Measurements from ENCODE around the gene YWHAH. TPM values are rescaled to one million over a fixed set of nuclear protein-coding genes. Genes with fewer than 3 reads are reported as not detected.

YWHAH gene
- polyA plus RNA-seq, 2 of the 4 experiments (the other 2 are of a cell fraction): 91.9 to 137 TPM

DNA sequence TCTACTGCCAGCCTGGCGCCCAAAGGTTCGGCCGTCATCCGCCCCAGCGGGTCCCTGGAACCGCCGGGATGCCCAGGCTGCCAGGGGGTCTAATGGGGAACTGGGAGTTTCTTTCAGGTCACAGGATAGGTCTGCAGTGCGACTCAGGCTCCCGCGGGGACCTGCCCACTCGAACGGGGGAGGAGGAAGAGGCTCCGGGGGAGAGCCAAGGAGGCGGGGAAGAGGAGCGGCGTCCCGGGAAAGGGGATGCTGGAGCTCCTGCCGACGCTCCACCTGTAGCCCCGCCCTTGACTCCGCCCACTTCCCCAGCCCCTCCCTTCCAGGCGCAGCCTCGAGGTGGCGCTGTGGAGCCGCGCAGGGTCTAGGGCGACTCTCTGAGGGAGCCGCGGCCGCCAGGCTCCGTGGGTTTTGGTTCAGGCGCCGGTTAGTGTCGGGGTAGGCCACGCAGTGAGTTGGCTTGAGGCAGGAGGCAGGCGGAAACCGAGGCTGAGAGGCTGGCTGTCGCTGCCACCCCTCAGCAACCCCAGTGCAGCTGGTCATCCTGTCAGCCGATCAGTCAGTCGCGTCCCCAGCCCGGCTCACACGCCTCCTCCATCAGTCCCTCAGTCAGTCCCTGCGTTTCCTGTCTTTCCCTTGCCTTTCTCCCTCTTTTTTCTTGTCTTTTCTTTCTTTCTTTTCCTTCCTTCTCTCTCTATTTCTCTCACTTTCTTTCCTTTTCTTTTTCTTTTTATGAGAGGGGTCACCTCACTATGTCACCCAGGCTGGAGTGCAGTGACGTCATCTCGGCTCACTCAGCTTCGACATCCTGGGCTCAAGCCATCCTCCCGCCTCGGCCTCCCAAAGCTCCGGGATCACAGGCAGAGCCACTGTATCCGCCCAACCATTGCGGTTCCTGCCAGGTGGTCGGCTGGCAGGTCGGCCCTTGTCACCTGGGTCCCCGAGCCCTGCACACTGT lies 26.4 kb downstream of the YWHAH start:
- FAIRE-seq: no peak
- Histone ChIP-seq H3K4me1 (peaks cover 7% of the 10 kb centered on the region; the same call in 1 of the 3 replicates), H3K27ac (peak overlapping the region in 1 of 2 experiments; percentile 71; a peak in 3 of 6 replicates), H3K4me3 (peak overlapping the region; percentile 68), H3K9me3 (no peaks in the 10 kb centered on the region), H3K4me2 (peak overlapping the region; percentile 99)
- POLR2A ChIA-PET: interaction anchor here (0.5 to 1.4 kb wide), 3 partner anchors 185 to 309 kb away, joined by 3 to 7 read pairs (median 3); partner anchors contain the start of gene PISD
- DNase-seq (ENCODE audit: low read depth in 1 of 2, low spot score in 1 of 2): peak; percentile 71 to 75
- CTCF ChIA-PET: interaction anchor here (0.5 to 12.8 kb wide), 67 partner anchors 9 to 651 kb away, joined by 3 to 201 read pairs (median 4); partner anchors contain the start of gene PISD
- TF ChIP-seq, protein P1, sequence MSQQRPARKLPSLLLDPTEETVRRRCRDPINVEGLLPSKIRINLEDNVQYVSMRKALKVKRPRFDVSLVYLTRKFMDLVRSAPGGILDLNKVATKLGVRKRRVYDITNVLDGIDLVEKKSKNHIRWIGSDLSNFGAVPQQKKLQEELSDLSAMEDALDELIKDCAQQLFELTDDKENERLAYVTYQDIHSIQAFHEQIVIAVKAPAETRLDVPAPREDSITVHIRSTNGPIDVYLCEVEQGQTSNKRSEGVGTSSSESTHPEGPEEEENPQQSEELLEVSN (IDR thresholded peaks at IDR 0.05; ENCODE audit: borderline replicate concordance, low read depth): no peak
- TF ChIP-seq KDM5A (IDR thresholded peaks at IDR 0.05) (peak; percentile 37; the same call in 1 of the 2 replicates), POLR2A (IDR thresholded peaks at IDR 0.05; ENCODE audit: low read length) (no peak), RAD21 (conservative IDR thresholded peaks at IDR 0.05 in 1 of 2, IDR thresholded peaks at IDR 0.05 in 1 of 2) (peak; percentile 47 to 60; a peak in 4 of 5 replicates), SMC3 (IDR thresholded peaks at IDR 0.05) (peak; percentile 38; the same call in 2 of the 3 replicates), CTCF (IDR thresholded peaks at IDR 0.05) (peak; percentile 65)
- WGBS (ENCODE audit: missing lambda C conversion rate): 39% methylated on average over 23 of the region's 55 CpGs
- ATAC-seq: peak; percentile 90 to 92

- ATAC-seq: no peak
- no peak for DNase-seq (ENCODE audit: low read depth in 1 of 2, low spot score in 1 of 2)
- 85% methylated on average over 6 of the region's 14 CpGs for WGBS (ENCODE audit: missing lambda C conversion rate)
- TF ChIP-seq FOSB (CRISPR knock-in tag; IDR thresholded peaks at IDR 0.05) (no peak), MAFK (IDR thresholded peaks at IDR 0.05; ENCODE audit: partially characterized antibody) (no peak), CTCF (IDR thresholded peaks at IDR 0.05) (no peak), HOXB13 (CRISPR knock-in tag; IDR thresholded peaks at IDR 0.05; ENCODE audit: low read depth) (no peak), MYC (IDR thresholded peaks at IDR 0.05; ENCODE audit: borderline replicate concordance, low read length) (no peak), MAZ (IDR thresholded peaks at IDR 0.05; ENCODE audit: borderline replicate concordance, low read depth, low read length) (no peak), RARB (CRISPR knock-in tag; IDR thresholded peaks at IDR 0.05) (no peak), HES2 (IDR thresholded peaks at IDR 0.05) (no peak), HOXA7 (CRISPR knock-in tag; IDR thresholded peaks at IDR 0.05) (no peak), ZC3H11A (IDR thresholded peaks at IDR 0.05) (no peak), CHD2 (IDR thresholded peaks at IDR 0.05; ENCODE audit: low read length, partially characterized antibody) (no peak), ZSCAN20 (CRISPR knock-in tag; IDR thresholded peaks at IDR 0.05) (no peak), BCL3 (IDR thresholded peaks at IDR 0.05) (no peak), EHMT2 (IDR thresholded peaks at IDR 0.05; ENCODE audit: low read depth) (no peak)
- Histone ChIP-seq H3K27ac (no peak overlapping the region), H3K4me3 (no peak overlapping the region), H3K4me1 (peaks cover 7% of the 10 kb centered on the region; the same call in 1 of the 3 replicates), H3K4me2 (no peak overlapping the region), H3K9me3 (no peaks in the 10 kb centered on the region)
- CTCF ChIA-PET: interaction anchor here (0.6 to 12.8 kb wide), 4 partner anchors 64 to 307 kb away, joined by 6 to 201 read pairs (median 8); no protein-coding TSS in a partner anchor
- FAIRE-seq: no peak
- POLR2A ChIA-PET: no interaction called here
Observed at GRCh38 chr22:31972180-31972579, 27.8 kb downstream of the YWHAH start.

Data from A549 (cell line).